H1 (cell line): ENCODE data around the gene EPDR1. TPM values are rescaled to one million over a fixed set of nuclear protein-coding genes. Genes with fewer than 3 reads are reported as not detected.

Experiments
- CBX5 ChIP-seq: fragments of 300-800, 300-1000 bp; sonication (generic); IDR thresholded peaks from 2 replicates; pipeline ENCODE4 v1.7.1; 2016; ENCODE audit warnings: antibody characterized with exemption, low read length, low read depth
- CHD1 ChIP-seq: IDR thresholded peaks from 2 replicates; pipeline ENCODE4 v1.6.1; 2012; ENCODE audit warnings: low read depth, low read length, improper control_type of control experiment
- SP2 ChIP-seq: IDR thresholded peaks from 2 replicates; pipeline ENCODE4 v1.6.1; 2012; ENCODE audit warnings: mild to moderate bottlenecking, low read length, inconsistent platforms
- polyA plus RNA-seq, 7 experiments: library from polyadenylated mRNA; depleted of rRNA in 3 of 7; stranded (reverse) in 5 of 7; unstranded in 2 of 7; fragments of >200 nt in 5 of 7; fragments of 200-250 nt in 2 of 7; gene quantifications; 1 replicate in 5 of 7; 2 replicates in 1 of 7; 4 replicates in 1 of 7; pipeline versions ENCODE4 v1.2.1 to v1.2.3, GENCODE V29; 2011 to 2013; ENCODE audit warnings: missing spikeins in 2 of 7, mixed read lengths in 2 of 7
- total RNA-seq: library from RNA; stranded (reverse); fragmentation: NEBNext Ultra II Directional; extraction: Animal tissue kit (Norgen Biotek cat#: 25700); gene quantifications from 2 replicates; pipeline ENCODE4 v1.2.1, GENCODE V29; 2021

The EPDR1 gene
- total and polyA plus RNA-seq, 2 of the 8 experiments (the other 6 are each of a cell fraction or from before 2014, with no cell fraction given) = 6.4 to 8.2 TPM

DNA sequence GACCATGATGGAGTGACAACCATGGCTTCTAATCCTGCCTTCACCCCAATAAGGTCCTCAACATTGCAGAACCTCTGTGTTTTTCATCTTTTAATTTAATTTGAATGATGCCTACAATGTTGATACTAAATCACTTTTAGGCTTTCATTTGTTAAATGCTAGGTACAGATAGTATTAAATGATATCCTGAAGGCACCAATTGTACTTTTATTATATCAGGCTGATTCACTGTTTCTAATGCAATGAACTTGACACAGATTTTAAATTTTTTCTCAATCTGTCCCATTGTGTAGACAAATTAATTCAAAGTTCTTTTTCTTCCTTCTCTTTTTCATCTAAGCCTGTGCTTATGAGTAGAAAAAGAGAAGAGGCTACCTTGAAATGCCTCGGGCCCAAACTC lies 5.2 kb downstream of the EPDR1 start (continued):
- TF ChIP-seq CHD1 = no peak
- no peak for TF ChIP-seq SP2
- no peak for TF ChIP-seq CBX5
